Panc1 (cell line): Measurements from ENCODE around the gene S100A12. TPM values are rescaled to one million over a fixed set of nuclear protein-coding genes. Genes with fewer than 3 reads are reported as not detected.

Experiments
- ATAC-seq: fragments of 200-7000 bp; cut with Tn5 transposase; 2 replicates; pipeline ENCODE4 v1.9.1; 2020; ENCODE audit warnings: mild to moderate bottlenecking, moderate library complexity
- BruUV-seq: library from RNA; stranded (reverse); fragments of 400-500 nt; replicated peaks from 2 replicates; lab custom pipeline; 2021; lab: Mats Ljungman, UMichigan
- CTCF ChIA-PET: fragments of 300-600 bp; sonication (Branson Sonifier 250); formaldehyde crosslinking; loops from one replicate; lab custom pipeline; 2022; ENCODE audit warnings: antibody characterized with exemption; lab: Charles Lee
- POLR2A ChIA-PET: fragments of 300-600 bp; sonication (Branson Sonifier 250); formaldehyde crosslinking; loops from one replicate; lab custom pipeline; 2022; ENCODE audit warnings: antibody characterized with exemption; lab: Charles Lee
- DNase-seq: peaks from one replicate; pipeline ENCODE4 v3.0.0-alpha.2; 2010; ENCODE audit warnings: low read depth, low spot score
- H3K27ac ChIP-seq: 2 replicates; pipeline ENCODE4 v1.5.1; 2011; ENCODE audit warnings: mild to moderate bottlenecking, low read length, inconsistent platforms
- H3K27me3 ChIP-seq: fragments of 200-500 bp; sonication (Bioruptor generic); 2 replicates; pipeline ENCODE4 v1.6.0; 2014; ENCODE audit warnings: low read length, inconsistent platforms; ENCODE audit not compliant: control insufficient read depth, insufficient read depth
- H3K36me3 ChIP-seq: fragments of 200-500 bp; sonication (Bioruptor generic); 2 replicates; pipeline ENCODE4 v1.5.1; 2014; ENCODE audit warnings: inconsistent platforms, mild to moderate bottlenecking, low read length, moderate library complexity; ENCODE audit not compliant: control insufficient read depth, insufficient read depth
- H3K4me1 ChIP-seq: 2 replicates; pipeline ENCODE4 v1.5.1; 2011; ENCODE audit warnings: inconsistent platforms, mild to moderate bottlenecking, low read length, moderate library complexity; ENCODE audit not compliant: control insufficient read depth, insufficient read depth
- H3K4me3 ChIP-seq, 2 experiments: 2 replicates each; pipeline ENCODE4 v1.5.1; 2011 to 2012; ENCODE audit warnings: low read depth in 2 of 2, low read length in 2 of 2, mild to moderate bottlenecking in 2 of 2, inconsistent platforms in 1 of 2, moderate library complexity in 1 of 2
- H3K9me3 ChIP-seq: fragments of 200-500 bp; sonication (Bioruptor generic); 2 replicates; pipeline ENCODE4 v1.5.1; 2014; ENCODE audit warnings: low read depth, mild to moderate bottlenecking, inconsistent platforms, low read length, moderate library complexity; ENCODE audit not compliant: control insufficient read depth, insufficient read depth
- POLR2AphosphoS5 ChIP-seq: IDR thresholded peaks from 2 replicates; pipeline ENCODE4 v1.6.1; 2012; ENCODE audit warnings: mild to moderate bottlenecking, low read depth, low read length, moderate library complexity
- SIN3A ChIP-seq: IDR thresholded peaks from 2 replicates; pipeline ENCODE4 v1.6.1; 2012; ENCODE audit warnings: low read depth, mild to moderate bottlenecking, low read length, moderate library complexity, borderline replicate concordance; ENCODE audit not compliant: insufficient read depth
- TCF7L2 ChIP-seq: IDR thresholded peaks from 2 replicates; pipeline ENCODE4 v1.6.1; 2011; ENCODE audit warnings: mild to moderate bottlenecking, low read depth, low read length, inconsistent platforms
- in situ Hi-C: cut with HindIII; loops from 2 replicates; pipeline ENCODE4 v1.10.0; 2016; ENCODE audit warnings: low sequenced_read_pairs, low pct_unique_long_range_greater_than_20kb
- intact Hi-C: fragments of 100-400 bp; cut with micrococcal nuclease; formaldehyde crosslinking; loops from one replicate; pipeline ENCODE4 v1.10.0; 2022; ENCODE audit not compliant: unreplicated experiment
- total RNA-seq: library from RNA; stranded (reverse); gene quantifications from one replicate; pipeline ENCODE4 v1.2.1, GENCODE V29; 2021; ENCODE audit not compliant: unreplicated experiment
- TF ChIP-seq, protein P1 (sequence below): fragments of 450-650 bp; IDR thresholded peaks from 2 replicates; pipeline ENCODE4 v1.5.1; 2017; ENCODE audit warnings: mild to moderate bottlenecking
- TF ChIP-seq, protein P2 (sequence below), 2 experiments: IDR thresholded peaks; 2 replicates each; pipeline ENCODE4 v1.6.1; 2011 to 2012; ENCODE audit warnings: low read depth in 2 of 2, control low read depth in 1 of 2, low read length in 1 of 2, mild to moderate bottlenecking in 1 of 2, moderate library complexity in 1 of 2; ENCODE audit not compliant: insufficient read depth in 1 of 2

Gene S100A12
- total RNA-seq, 1 experiment from 2014 or later: not detected

DNA sequence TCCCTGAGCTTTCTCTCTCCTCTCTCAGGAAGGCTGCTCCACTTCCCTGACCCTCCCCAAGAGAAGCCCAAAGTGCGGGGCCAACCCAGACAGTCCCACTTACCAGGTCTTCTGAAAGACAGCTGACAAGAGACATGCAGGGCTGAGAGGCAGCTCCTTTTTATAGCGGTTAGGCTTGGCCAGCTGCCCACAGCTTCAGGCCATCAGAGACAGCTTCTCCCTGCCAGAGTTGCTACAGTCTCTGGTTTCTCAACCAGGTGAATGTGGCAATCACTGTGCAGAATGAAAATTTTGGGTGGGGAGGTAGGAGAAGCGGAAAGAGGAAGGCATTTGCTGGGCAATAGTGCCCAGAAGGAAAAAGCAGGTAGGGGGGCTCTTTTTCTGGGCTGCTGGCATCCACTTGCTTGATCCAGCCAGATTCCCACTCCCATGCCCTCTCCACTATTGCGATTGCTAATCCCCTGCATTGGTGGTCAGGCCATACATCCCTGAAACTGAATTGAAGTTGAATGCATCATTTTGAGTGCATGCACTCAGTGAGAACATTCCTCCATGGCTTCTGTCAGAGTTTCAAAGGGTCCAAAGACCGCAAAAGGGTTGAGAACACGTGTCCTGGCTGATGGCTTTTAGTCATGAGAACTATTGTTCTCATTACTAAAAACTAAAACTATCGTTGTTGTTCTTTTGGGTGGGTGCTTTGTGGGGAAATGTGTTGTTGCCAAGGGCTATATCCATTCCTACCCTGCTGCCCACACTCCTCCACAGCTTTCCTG lies 15.7 kb upstream of the S100A12 start, which contains the start of gene S100A8:
Gene S100A8 (minus strand): TSS at position 136 of the 773 bp plus-strand sequence. CDS start 538 bp downstream, outside the sequence.
- intact Hi-C loops: no loop called here
- Histone ChIP-seq H3K36me3 (no peaks in the 10 kb centered on the region), H3K9me3 (no peaks in the 10 kb centered on the region), H3K4me1 (no peaks in the 10 kb centered on the region), H3K4me3 (no peak within 1 kb of the TSS), H3K27ac (no peak within 1 kb of the TSS), H3K27me3 (peaks cover 8% of the 10 kb centered on the region)
- ATAC-seq (no peak), DNase-seq (no peak)
- ChIA-PET POLR2A (no interaction called here), CTCF (no interaction called here)
- in situ Hi-C loops: no loop called here
- no TSS peak for BruUV-seq
- TF ChIP-seq SIN3A (no peak), POLR2AphosphoS5 (no peak), TCF7L2 (no peak)
- TF ChIP-seq, protein P1, sequence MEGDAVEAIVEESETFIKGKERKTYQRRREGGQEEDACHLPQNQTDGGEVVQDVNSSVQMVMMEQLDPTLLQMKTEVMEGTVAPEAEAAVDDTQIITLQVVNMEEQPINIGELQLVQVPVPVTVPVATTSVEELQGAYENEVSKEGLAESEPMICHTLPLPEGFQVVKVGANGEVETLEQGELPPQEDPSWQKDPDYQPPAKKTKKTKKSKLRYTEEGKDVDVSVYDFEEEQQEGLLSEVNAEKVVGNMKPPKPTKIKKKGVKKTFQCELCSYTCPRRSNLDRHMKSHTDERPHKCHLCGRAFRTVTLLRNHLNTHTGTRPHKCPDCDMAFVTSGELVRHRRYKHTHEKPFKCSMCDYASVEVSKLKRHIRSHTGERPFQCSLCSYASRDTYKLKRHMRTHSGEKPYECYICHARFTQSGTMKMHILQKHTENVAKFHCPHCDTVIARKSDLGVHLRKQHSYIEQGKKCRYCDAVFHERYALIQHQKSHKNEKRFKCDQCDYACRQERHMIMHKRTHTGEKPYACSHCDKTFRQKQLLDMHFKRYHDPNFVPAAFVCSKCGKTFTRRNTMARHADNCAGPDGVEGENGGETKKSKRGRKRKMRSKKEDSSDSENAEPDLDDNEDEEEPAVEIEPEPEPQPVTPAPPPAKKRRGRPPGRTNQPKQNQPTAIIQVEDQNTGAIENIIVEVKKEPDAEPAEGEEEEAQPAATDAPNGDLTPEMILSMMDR: no peak
- TF ChIP-seq, protein P2, sequence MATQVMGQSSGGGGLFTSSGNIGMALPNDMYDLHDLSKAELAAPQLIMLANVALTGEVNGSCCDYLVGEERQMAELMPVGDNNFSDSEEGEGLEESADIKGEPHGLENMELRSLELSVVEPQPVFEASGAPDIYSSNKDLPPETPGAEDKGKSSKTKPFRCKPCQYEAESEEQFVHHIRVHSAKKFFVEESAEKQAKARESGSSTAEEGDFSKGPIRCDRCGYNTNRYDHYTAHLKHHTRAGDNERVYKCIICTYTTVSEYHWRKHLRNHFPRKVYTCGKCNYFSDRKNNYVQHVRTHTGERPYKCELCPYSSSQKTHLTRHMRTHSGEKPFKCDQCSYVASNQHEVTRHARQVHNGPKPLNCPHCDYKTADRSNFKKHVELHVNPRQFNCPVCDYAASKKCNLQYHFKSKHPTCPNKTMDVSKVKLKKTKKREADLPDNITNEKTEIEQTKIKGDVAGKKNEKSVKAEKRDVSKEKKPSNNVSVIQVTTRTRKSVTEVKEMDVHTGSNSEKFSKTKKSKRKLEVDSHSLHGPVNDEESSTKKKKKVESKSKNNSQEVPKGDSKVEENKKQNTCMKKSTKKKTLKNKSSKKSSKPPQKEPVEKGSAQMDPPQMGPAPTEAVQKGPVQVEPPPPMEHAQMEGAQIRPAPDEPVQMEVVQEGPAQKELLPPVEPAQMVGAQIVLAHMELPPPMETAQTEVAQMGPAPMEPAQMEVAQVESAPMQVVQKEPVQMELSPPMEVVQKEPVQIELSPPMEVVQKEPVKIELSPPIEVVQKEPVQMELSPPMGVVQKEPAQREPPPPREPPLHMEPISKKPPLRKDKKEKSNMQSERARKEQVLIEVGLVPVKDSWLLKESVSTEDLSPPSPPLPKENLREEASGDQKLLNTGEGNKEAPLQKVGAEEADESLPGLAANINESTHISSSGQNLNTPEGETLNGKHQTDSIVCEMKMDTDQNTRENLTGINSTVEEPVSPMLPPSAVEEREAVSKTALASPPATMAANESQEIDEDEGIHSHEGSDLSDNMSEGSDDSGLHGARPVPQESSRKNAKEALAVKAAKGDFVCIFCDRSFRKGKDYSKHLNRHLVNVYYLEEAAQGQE (IDR thresholded peaks at IDR 0.05; ENCODE audit: insufficient read depth in 1 of 2, low read depth in 2 of 2, low read length in 1 of 2): no peak

DNA sequence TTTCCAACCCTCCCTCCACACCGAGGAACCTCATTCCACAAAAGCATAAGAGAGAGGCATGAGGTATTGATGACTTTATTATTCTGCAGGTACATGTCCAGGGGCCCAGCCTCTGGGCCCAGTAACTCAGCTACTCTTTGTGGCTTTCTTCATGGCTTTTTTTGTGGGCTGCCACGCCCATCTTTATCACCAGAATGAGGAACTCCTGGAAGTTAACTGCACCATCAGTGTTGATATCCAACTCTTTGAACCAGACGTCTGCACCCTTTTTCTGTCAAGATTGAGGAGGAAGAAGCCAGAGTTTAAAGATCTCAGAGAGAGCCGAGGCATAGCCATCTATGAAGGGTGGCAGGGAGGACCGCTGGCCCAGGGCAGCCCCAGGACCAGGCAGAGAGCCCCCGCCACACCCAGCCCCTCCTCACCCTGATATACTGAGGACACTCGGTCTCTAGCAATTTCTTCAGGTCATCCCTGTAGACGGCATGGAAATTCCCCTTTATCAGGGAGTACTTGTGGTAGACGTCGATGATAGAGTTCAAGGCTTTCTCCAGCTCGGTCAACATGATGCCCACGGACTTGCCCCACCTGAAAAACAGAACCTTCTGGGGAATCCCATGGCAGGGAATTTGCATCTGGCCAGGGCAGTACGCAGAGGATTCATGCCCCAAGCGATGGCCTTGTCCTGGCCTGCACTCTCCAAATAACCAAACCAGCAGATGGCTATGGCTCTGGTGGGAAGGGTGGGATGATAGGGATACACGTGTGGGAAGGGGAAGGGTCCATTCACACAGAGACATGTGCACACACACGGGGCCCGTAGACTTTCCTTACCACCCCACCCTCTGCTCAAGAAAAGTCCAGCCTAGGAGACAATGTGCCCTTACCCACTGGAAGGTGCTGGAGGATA lies 14.8 kb upstream of the S100A12 start:
- intact Hi-C loops (no loop called here), in situ Hi-C loops (no loop called here)
- POLR2A ChIA-PET: no interaction called here
- no peaks in the 10 kb centered on the region for H3K9me3 ChIP-seq
- no peak for TF ChIP-seq TCF7L2
- TF ChIP-seq, protein P1: no peak
- TF ChIP-seq POLR2AphosphoS5: no peak
- TF ChIP-seq SIN3A: no peak
- TF ChIP-seq, protein P2 (IDR thresholded peaks at IDR 0.05; ENCODE audit: insufficient read depth in 1 of 2, low read depth in 2 of 2, low read length in 1 of 2): no peak
- no peak overlapping the region for H3K4me3 ChIP-seq
- H3K27ac ChIP-seq: no peak overlapping the region
- CTCF ChIA-PET: no interaction called here
- no peak for ATAC-seq
- H3K36me3 ChIP-seq: no peaks in the 10 kb centered on the region
- no peak for DNase-seq
- no peaks in the 10 kb centered on the region for H3K4me1 ChIP-seq
- H3K27me3 ChIP-seq: peaks cover 14% of the 10 kb centered on the region
- no TSS peak for BruUV-seq
